Measurements from ENCODE around the gene CPNE1. TPM values are rescaled to one million over a fixed set of nuclear protein-coding genes. Genes with fewer than 3 reads are reported as not detected.

Gene CPNE1
- 152 and 155 TPM in 2 replicates for total RNA-seq (2021)
- long read RNA-seq, transcript CPNE1-204 (16 exons, 1,928 nt) = major isoform, 108 of 346 reads
- long read RNA-seq, transcript CPNE1-205 (16 exons, 1,795 nt) = minor isoform, 5 of 346 reads
- long read RNA-seq, partial matches to known transcripts = 8 of 346 reads
- long read RNA-seq, other reads (novel, unspliced or antisense) = 223 of 346 reads

DNA sequence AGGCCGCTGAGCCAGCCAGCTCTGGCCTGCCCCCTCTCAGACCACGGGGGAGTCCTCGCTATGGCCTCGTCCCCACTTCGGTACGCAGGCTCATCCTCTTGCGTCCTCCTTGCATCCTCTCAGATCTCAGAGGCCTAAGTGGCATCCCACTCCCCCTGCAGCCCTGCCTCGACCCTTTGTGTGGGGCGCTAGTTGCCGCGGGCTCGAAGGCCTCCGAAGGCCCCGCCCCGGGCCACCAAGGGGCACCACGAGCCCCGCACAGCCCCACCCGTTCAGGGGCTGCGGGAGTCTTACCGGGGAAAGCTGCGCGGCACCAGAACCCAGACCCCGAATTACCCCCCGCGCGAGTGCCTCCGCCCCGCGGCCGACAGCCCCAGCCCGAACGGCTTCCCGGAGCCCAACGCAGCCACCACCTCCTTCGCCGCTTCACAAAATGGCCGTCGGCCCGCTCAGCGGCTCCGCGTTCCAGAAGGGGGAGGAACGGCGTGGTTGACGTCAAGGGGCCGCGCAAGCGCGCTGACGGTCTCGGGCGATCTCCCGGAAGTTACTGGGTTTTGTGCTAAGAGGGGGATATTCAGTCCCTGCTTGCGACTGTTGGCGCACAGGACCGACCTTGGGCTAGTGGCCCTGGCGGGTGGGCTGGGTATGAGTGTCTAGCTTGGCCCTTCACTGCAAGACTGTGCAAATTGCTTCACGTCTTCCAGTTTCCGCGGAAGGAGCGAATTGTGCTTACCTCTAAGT, at the start of gene CPNE1, which contains the start of gene RBM12:
Gene CPNE1, minus strand, starts transcription at position 435 of the 741 bp plus-strand sequence. CDS start 31,977 bp downstream, outside the sequence.
Gene RBM12, minus strand, starts transcription at position 435 of the 741 bp plus-strand sequence. CDS start 9,578 bp downstream, outside the sequence.
- TF ChIP-seq, protein P1, sequence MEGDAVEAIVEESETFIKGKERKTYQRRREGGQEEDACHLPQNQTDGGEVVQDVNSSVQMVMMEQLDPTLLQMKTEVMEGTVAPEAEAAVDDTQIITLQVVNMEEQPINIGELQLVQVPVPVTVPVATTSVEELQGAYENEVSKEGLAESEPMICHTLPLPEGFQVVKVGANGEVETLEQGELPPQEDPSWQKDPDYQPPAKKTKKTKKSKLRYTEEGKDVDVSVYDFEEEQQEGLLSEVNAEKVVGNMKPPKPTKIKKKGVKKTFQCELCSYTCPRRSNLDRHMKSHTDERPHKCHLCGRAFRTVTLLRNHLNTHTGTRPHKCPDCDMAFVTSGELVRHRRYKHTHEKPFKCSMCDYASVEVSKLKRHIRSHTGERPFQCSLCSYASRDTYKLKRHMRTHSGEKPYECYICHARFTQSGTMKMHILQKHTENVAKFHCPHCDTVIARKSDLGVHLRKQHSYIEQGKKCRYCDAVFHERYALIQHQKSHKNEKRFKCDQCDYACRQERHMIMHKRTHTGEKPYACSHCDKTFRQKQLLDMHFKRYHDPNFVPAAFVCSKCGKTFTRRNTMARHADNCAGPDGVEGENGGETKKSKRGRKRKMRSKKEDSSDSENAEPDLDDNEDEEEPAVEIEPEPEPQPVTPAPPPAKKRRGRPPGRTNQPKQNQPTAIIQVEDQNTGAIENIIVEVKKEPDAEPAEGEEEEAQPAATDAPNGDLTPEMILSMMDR (conservative IDR thresholded peaks at IDR 0.05) = no peak
- peaks cover 38% of the 10 kb centered on the region in 2 experiments for H3K4me1 Mint-ChIP-seq
- no peaks in the 10 kb centered on the region; the same call in 1 of the 2 replicates for H3K4me1 ChIP-seq (ENCODE audit: insufficient read depth, low read length)
- H3K18ac ChIP-seq (ENCODE audit: insufficient read length, low read depth, low read length) = peak within 1 kb of the TSS; percentile 96
- peak within 1 kb of the TSS; percentile 77 for H4K5ac ChIP-seq (ENCODE audit: insufficient read length, low read depth, low read length)
- no peaks in the 10 kb centered on the region; a peak in 2 of 5 replicates for H3K9me3 Mint-ChIP-seq
- peak; percentile 95 for DNase-seq
- H2BK20ac ChIP-seq (ENCODE audit: low read depth, low read length, poor library complexity, severe bottlenecking) = no peak within 1 kb of the TSS
- H2AFZ ChIP-seq (ENCODE audit: low read length) = no peak within 1 kb of the TSS
- H3K27ac ChIP-seq (ENCODE audit: insufficient read length, low read depth, low read length) = peak within 1 kb of the TSS; percentile 56
- no peak within 1 kb of the TSS for H2BK15ac ChIP-seq (ENCODE audit: low read depth, low read length)
- H3K23me2 ChIP-seq (ENCODE audit: insufficient read length, low read depth, low read length, poor library complexity, severe bottlenecking) = peaks cover 9% of the 10 kb centered on the region
- peak within 1 kb of the TSS; percentile 98 for H3K14ac ChIP-seq (ENCODE audit: insufficient read depth, low read length)
- H3K27me3 Mint-ChIP-seq (ENCODE audit: low read depth) = no peaks in the 10 kb centered on the region
- H3K36me3 Mint-ChIP-seq (ENCODE audit: insufficient read depth in 1 of 3, low read depth in 3 of 3) = peaks cover 9 to 14% (median 13%) of the 10 kb centered on the region in 3 experiments; a peak in 6 of 7 replicates
- no peak within 1 kb of the TSS for H2AK5ac ChIP-seq (ENCODE audit: insufficient read length, low read length)
- peaks cover 46% of the 10 kb centered on the region for H3K79me2 ChIP-seq (ENCODE audit: insufficient read depth, low read length)
- H3K27me3 ChIP-seq (ENCODE audit: insufficient read depth, low read length) = no peaks in the 10 kb centered on the region
- peak within 1 kb of the TSS; percentile 99 to 100 (median 99) for H3K27ac Mint-ChIP-seq
- H3T11ph ChIP-seq (ENCODE audit: low read length) = no peak within 1 kb of the TSS
- peak within 1 kb of the TSS; percentile 21 for H4K91ac ChIP-seq (ENCODE audit: insufficient read length, low read depth, low read length)
- peak within 1 kb of the TSS; percentile 88 for H3K4me2 ChIP-seq (ENCODE audit: insufficient read depth, insufficient read length, low read length)
- WGBS (ENCODE audit: extremely low coverage, insufficient read length, low lambda C conversion rate) = no CpG with 5 or more reads among the region's 61 CpGs
- no peaks in the 10 kb centered on the region for H3K9me3 ChIP-seq (ENCODE audit: control insufficient read depth, low read depth, low read length)
- no peak within 1 kb of the TSS for H4K8ac ChIP-seq (replicated peaks; ENCODE audit: insufficient read length, low read depth, low read length)
- peak within 1 kb of the TSS; percentile 4; the same call in 1 of the 2 replicates for H3K4ac ChIP-seq (ENCODE audit: low read depth, low read length)
- no peak within 1 kb of the TSS for H2BK120ac ChIP-seq (ENCODE audit: low read depth, low read length, poor library complexity, severe bottlenecking)
- peak within 1 kb of the TSS; percentile 53 for H3K56ac ChIP-seq (ENCODE audit: insufficient read length, low read depth, low read length)
- peak within 1 kb of the TSS; percentile 98 for H3K9ac ChIP-seq (ENCODE audit: extremely low read depth, insufficient read length, low read length)
- no peaks in the 10 kb centered on the region for H4K20me1 ChIP-seq (ENCODE audit: control insufficient read depth, insufficient read depth, insufficient read length)
- H2BK5ac ChIP-seq (ENCODE audit: insufficient read length, low read length) = peak within 1 kb of the TSS; percentile 37
- H3K23ac ChIP-seq (ENCODE audit: insufficient read length, low read depth, low read length) = no peak within 1 kb of the TSS
- H3K4me3 Mint-ChIP-seq = peak within 1 kb of the TSS; percentile 96 to 99
- H2BK12ac ChIP-seq (ENCODE audit: insufficient read length, low read depth, low read length) = no peak within 1 kb of the TSS
- H3K79me1 ChIP-seq (ENCODE audit: insufficient read depth, low read depth, low read length, poor library complexity, severe bottlenecking) = no peaks in the 10 kb centered on the region

All from H9 (cell line).